HEK293 (cell line): ENCODE measurements around the gene SLC39A13.

Experiments
- CTCF ChIA-PET: fragments of 350-600 bp; formaldehyde crosslinking; extraction: SDS; loops from one replicate; lab custom pipeline; 2021; ENCODE audit warnings: antibody characterized with exemption; lab: Yijun Ruan, JAX
- POLR2A ChIA-PET: fragments of 300-600 bp; formaldehyde crosslinking; extraction: SDS; loops from one replicate; lab custom pipeline; 2020; ENCODE audit warnings: antibody characterized with exemption, inconsistent platforms; lab: Yijun Ruan, JAX
- H3K27ac ChIP-seq: fragments of 200-500 bp; sonication (Bioruptor generic); 2 replicates; pipeline ENCODE4 v1.5.1; 2014; ENCODE audit warnings: low read depth, low read length, control low read depth, inconsistent platforms; ENCODE audit errors: extremely low read depth
- H3K36me3 ChIP-seq, 2 experiments: fragments of 200-500 bp in 1 of 2; sonication (Bioruptor generic) in 1 of 2; 1 replicate in 1 of 2; 2 replicates in 1 of 2; pipeline ENCODE4 v1.5.1; 2014 to 2017; ENCODE audit warnings: inconsistent platforms in 2 of 2, low read length in 2 of 2; ENCODE audit not compliant: control insufficient read depth in 2 of 2, insufficient read depth in 1 of 2
- H3K4me1 ChIP-seq: fragments of 200-500 bp; sonication (Bioruptor generic); 2 replicates; pipeline ENCODE4 v1.5.1; 2014; ENCODE audit warnings: mild to moderate bottlenecking, low read length, inconsistent platforms; ENCODE audit not compliant: control insufficient read depth, insufficient read depth
- H3K4me3 ChIP-seq: 2 replicates; pipeline ENCODE4 v1.5.1; 2011; ENCODE audit warnings: low read depth, mild to moderate bottlenecking, control low read depth, low read length, moderate library complexity
- H3K9me3 ChIP-seq: fragments of 200-500 bp; sonication (Bioruptor generic); 2 replicates; pipeline ENCODE4 v1.5.1; 2014; ENCODE audit warnings: low read depth, low read length, inconsistent platforms; ENCODE audit not compliant: control insufficient read depth, insufficient read depth
- CTCF ChIP-seq: fragments of 450-650 bp; formaldehyde crosslinking; IDR thresholded peaks from 2 replicates; pipeline ENCODE4 v1.5.1; 2016; ENCODE audit warnings: missing biosample characterization, missing genetic modification characterization
- FEZF1 ChIP-seq: fragments of 450-650 bp; formaldehyde crosslinking; IDR thresholded peaks from 2 replicates; pipeline ENCODE4 v1.5.1; 2016; ENCODE audit warnings: missing biosample characterization, missing genetic modification characterization
- MZF1 ChIP-seq: fragments of 450-650 bp; formaldehyde crosslinking; IDR thresholded peaks from 2 replicates; pipeline ENCODE4 v1.5.1; 2017; ENCODE audit warnings: missing biosample characterization, missing genetic modification characterization, borderline replicate concordance
- SCRT1 ChIP-seq: fragments of 450-650 bp; formaldehyde crosslinking; IDR thresholded peaks from 2 replicates; pipeline ENCODE4 v1.5.1; 2016; ENCODE audit warnings: missing biosample characterization, missing genetic modification characterization, borderline replicate concordance
- SP3 ChIP-seq: fragments of 450-650 bp; formaldehyde crosslinking; IDR thresholded peaks from 2 replicates; pipeline ENCODE4 v1.5.1; 2016; ENCODE audit warnings: missing biosample characterization, missing genetic modification characterization
- ZNF148 ChIP-seq: fragments of 450-650 bp; formaldehyde crosslinking; IDR thresholded peaks from 2 replicates; pipeline ENCODE4 v1.5.0; 2017; ENCODE audit warnings: missing biosample characterization, missing genetic modification characterization, borderline replicate concordance
- ZNF18 ChIP-seq: fragments of 450-650 bp; formaldehyde crosslinking; IDR thresholded peaks from 2 replicates; pipeline ENCODE4 v1.5.1; 2016; ENCODE audit warnings: missing biosample characterization, missing genetic modification characterization
- ZNF223 ChIP-seq: fragments of 450-650 bp; formaldehyde crosslinking; IDR thresholded peaks from 2 replicates; pipeline ENCODE4 v1.5.1; 2016; ENCODE audit warnings: missing biosample characterization, missing genetic modification characterization
- ZNF23 ChIP-seq: fragments of 450-650 bp; formaldehyde crosslinking; IDR thresholded peaks from 2 replicates; pipeline ENCODE4 v1.5.1; 2016; ENCODE audit warnings: missing biosample characterization, missing genetic modification characterization, borderline replicate concordance
- ZNF24 ChIP-seq: fragments of 450-650 bp; formaldehyde crosslinking; IDR thresholded peaks from 2 replicates; pipeline ENCODE4 v1.5.1; 2016; ENCODE audit warnings: missing biosample characterization, missing genetic modification characterization
- ZNF266 ChIP-seq: fragments of 450-650 bp; formaldehyde crosslinking; IDR thresholded peaks from 2 replicates; pipeline ENCODE4 v1.5.1; 2016; ENCODE audit warnings: missing biosample characterization, missing genetic modification characterization, low read depth
- ZNF341 ChIP-seq: fragments of 450-650 bp; formaldehyde crosslinking; IDR thresholded peaks from 2 replicates; pipeline ENCODE4; 2016; ENCODE audit warnings: low read depth, missing biosample characterization, missing genetic modification characterization
- ZNF350 ChIP-seq: fragments of 450-650 bp; formaldehyde crosslinking; IDR thresholded peaks from 2 replicates; pipeline ENCODE4 v1.5.0; 2017; ENCODE audit warnings: missing biosample characterization, mild to moderate bottlenecking, missing genetic modification characterization
- ZNF510 ChIP-seq: fragments of 450-650 bp; formaldehyde crosslinking; IDR thresholded peaks from 2 replicates; pipeline ENCODE4 v1.5.1; 2018; ENCODE audit warnings: mild to moderate bottlenecking, missing genetic modification characterization, missing biosample characterization; ENCODE audit not compliant: insufficient replicate concordance
- ZNF530 ChIP-seq: fragments of 450-650 bp; formaldehyde crosslinking; IDR thresholded peaks from 2 replicates; pipeline ENCODE4 v1.5.1; 2016; ENCODE audit warnings: low read depth, missing biosample characterization, missing genetic modification characterization
- ZNF560 ChIP-seq: fragments of 450-650 bp; formaldehyde crosslinking; IDR thresholded peaks from 2 replicates; pipeline ENCODE4 v1.5.1; 2017; ENCODE audit warnings: missing biosample characterization, missing genetic modification characterization, borderline replicate concordance
- ZNF561 ChIP-seq: fragments of 450-650 bp; IDR thresholded peaks from 2 replicates; pipeline ENCODE4 v1.5.1; 2018; ENCODE audit warnings: missing biosample characterization, missing genetic modification characterization, borderline replicate concordance
- ZNF621 ChIP-seq: fragments of 450-650 bp; formaldehyde crosslinking; IDR thresholded peaks from 2 replicates; pipeline ENCODE4 v1.5.1; 2017; ENCODE audit warnings: missing biosample characterization, missing genetic modification characterization
- ZNF76 ChIP-seq: fragments of 450-650 bp; formaldehyde crosslinking; IDR thresholded peaks from 2 replicates; pipeline ENCODE4; 2016; ENCODE audit warnings: low read depth, missing biosample characterization, missing genetic modification characterization, borderline replicate concordance
- ZNF776 ChIP-seq: fragments of 450-650 bp; formaldehyde crosslinking; IDR thresholded peaks from 2 replicates; pipeline ENCODE4 v1.5.0; 2017; ENCODE audit warnings: missing biosample characterization, missing genetic modification characterization, borderline replicate concordance
- ZNF785 ChIP-seq: fragments of 450-650 bp; formaldehyde crosslinking; IDR thresholded peaks from 2 replicates; pipeline ENCODE4 v1.5.1; 2016; ENCODE audit warnings: missing biosample characterization, missing genetic modification characterization
- ZSCAN30 ChIP-seq: fragments of 450-650 bp; IDR thresholded peaks from 2 replicates; pipeline ENCODE4 v1.5.1; 2018; ENCODE audit warnings: missing biosample characterization, mild to moderate bottlenecking, missing genetic modification characterization, moderate library complexity

SLC39A13 gene

GRCh38 chr11:47446833-47447232 is 38.4 kb downstream of the SLC39A13 start:
- Histone ChIP-seq H3K9me3 (no peaks in the 10 kb centered on the region), H3K4me3 (no peak overlapping the region), H3K27ac (no peak overlapping the region), H3K36me3 (no peaks in the 10 kb centered on the region), H3K4me1 (no peaks in the 10 kb centered on the region)
- TF ChIP-seq ZNF510 (tag by site-specific recombination) (no peak), ZSCAN30 (tag by site-specific recombination) (no peak)
- ChIA-PET CTCF (interaction anchor here (0.6 kb wide), 1 partner anchor 93 kb away, joined by 3 read pairs; no protein-coding TSS in a partner anchor), POLR2A (no interaction called here)

GRCh38 chr11:47447906-47448305 is 39.5 kb downstream of the SLC39A13 start:
- Histone ChIP-seq H3K36me3 (no peaks in the 10 kb centered on the region), H3K9me3 (no peaks in the 10 kb centered on the region), H3K4me1 (no peaks in the 10 kb centered on the region), H3K4me3 (no peak overlapping the region), H3K27ac (no peak overlapping the region)
- TF ChIP-seq ZNF341 (tag by site-specific recombination) (no peak), ZNF530 (tag by site-specific recombination) (no peak)
- POLR2A ChIA-PET, result no interaction called here
- CTCF ChIA-PET, result no interaction called here

GRCh38 chr11:47448566-47449427 is 40.4 kb downstream of the SLC39A13 start, which contains the start of gene RAPSN:
Gene RAPSN, minus strand, starts transcription at chr11:47449136. Its CDS starts 172 bp downstream, at chr11:47448964.
- Histone ChIP-seq H3K4me1 (no peaks in the 10 kb centered on the region), H3K4me3 (no peak within 1 kb of the TSS), H3K27ac (no peak within 1 kb of the TSS), H3K36me3 (no peaks in the 10 kb centered on the region), H3K9me3 (no peaks in the 10 kb centered on the region)
- TF ChIP-seq ZNF561 (tag by site-specific recombination) (no peak), ZNF776 (tag by site-specific recombination) (no peak), ZNF23 (tag by site-specific recombination) (no peak), ZNF148 (tag by site-specific recombination) (no peak), SP3 (no peak), ZNF223 (tag by site-specific recombination) (no peak), ZNF785 (tag by site-specific recombination) (no peak), FEZF1 (tag by site-specific recombination) (no peak), ZNF621 (tag by site-specific recombination) (no peak)
- CTCF ChIA-PET, result no interaction called here
- POLR2A ChIA-PET, result no interaction called here

- H3K36me3 ChIP-seq, result no peaks in the 10 kb centered on the region
- H3K27ac ChIP-seq, result no peak overlapping the region
- ChIA-PET CTCF (no interaction called here), POLR2A (no interaction called here)
- H3K9me3 ChIP-seq, result no peaks in the 10 kb centered on the region
- H3K4me1 ChIP-seq, result no peaks in the 10 kb centered on the region
- H3K4me3 ChIP-seq, result no peak overlapping the region
- no peak for TF ChIP-seq SCRT1 (tag by site-specific recombination)
- no peak for TF ChIP-seq ZNF266 (tag by site-specific recombination)
- TF ChIP-seq CTCF (tag by site-specific recombination), result no peak
- TF ChIP-seq ZNF350, result no peak
- TF ChIP-seq ZNF18 (tag by site-specific recombination), result no peak
- no peak for TF ChIP-seq ZNF76 (tag by site-specific recombination)
- no peak for TF ChIP-seq ZNF24
- no peak for TF ChIP-seq ZNF560
- TF ChIP-seq MZF1 (tag by site-specific recombination), result no peak
Observed at GRCh38 chr11:47449541-47449940, 41.2 kb downstream of the SLC39A13 start.
